NCI-H2029 (cell line): ENCODE measurements around the gene KCNK7.
"Not testable (repeated sequence)": the region's sequence is repeated elsewhere in the genome, so short reads cannot be mapped to it uniquely, and the experiment has no call there.

ENCODE experiments used
- DNase-seq: peaks from one replicate; lab custom pipeline; 2025; lab: John Stamatoyannopoulos, UW

The KCNK7 gene, protein sequence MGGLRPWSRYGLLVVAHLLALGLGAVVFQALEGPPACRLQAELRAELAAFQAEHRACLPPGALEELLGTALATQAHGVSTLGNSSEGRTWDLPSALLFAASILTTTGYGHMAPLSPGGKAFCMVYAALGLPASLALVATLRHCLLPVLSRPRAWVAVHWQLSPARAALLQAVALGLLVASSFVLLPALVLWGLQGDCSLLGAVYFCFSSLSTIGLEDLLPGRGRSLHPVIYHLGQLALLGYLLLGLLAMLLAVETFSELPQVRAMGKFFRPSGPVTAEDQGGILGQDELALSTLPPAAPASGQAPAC

DNA sequence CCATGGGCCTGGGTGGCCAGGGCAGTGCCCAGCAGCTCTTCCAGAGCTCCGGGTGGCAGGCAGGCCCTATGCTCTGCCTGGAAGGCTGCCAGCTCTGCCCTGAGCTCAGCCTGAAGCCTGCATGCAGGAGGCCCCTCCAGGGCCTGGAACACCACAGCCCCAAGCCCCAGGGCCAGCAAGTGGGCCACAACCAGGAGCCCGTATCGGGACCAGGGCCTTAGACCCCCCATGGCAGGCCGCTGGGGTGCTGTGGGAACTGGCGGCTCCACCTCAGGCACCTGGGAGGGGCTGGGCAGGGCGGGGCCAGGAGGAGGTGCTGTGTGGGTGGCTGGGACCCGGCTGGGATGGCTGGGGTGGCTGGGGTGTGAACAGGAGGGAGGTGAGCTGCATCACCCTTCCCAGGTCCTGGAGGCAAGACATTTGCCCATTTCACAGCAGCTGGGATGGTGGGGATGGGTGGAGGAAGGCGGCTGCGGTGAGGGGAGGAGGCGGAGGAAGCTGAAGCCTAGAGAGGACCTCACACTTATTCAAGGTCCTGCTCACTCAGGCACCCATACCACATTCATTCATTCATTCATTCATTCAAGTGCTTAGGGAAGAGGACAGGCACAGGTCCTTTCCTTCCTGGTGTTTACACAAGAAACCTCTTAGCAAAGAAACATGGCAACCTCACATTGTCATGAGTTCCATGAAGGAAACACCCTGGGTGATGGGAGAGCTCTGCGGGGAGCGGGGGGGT, at the start of gene KCNK7:
Gene KCNK7, minus strand, starts transcription at position 258 of the 739 bp plus-strand sequence. Its CDS starts 28 bp downstream, at position 230.
- peak; percentile 17 for DNase-seq

DNA sequence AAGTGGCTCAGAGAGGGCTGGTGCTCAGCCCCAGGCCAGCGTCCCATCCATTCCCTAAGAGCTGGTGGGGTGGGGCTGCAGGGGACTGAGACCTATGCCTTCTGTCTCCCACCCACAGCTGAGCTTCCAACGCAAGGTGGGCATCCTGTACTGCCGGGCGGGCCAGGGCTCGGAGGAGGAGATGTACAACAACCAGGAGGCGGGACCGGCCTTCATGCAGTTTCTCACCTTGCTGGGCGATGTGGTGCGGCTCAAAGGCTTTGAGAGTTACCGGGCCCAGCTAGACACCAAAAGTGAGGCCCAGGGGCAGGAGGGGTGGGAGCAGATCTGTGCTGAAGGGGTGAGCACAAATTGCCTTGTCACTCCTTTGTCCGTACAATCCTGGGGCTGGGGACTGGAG, 49.2 kb upstream of the KCNK7 start:
- no peak for DNase-seq

DNA sequence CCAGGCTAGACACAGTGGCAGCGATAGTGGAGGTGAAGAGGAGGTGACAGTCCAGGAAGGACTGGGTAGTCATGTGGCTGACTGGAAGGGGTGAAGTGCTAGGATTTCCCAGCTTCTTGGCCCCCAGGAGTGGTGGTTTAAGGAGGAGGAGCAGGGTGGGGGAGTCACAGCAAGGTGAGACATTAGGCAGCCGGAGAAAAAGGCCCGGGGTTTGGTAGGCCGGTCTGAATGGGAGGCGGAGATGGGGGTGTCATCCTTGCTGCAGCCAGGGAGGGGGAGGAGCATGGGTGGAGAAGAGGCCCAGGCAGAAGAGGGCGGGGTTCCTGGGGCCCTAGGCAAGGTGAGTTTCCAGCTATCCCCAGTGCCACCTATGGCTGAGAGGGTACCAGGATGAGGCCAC, 48.4 kb upstream of the KCNK7 start:
- DNase-seq, result no peak

DNA sequence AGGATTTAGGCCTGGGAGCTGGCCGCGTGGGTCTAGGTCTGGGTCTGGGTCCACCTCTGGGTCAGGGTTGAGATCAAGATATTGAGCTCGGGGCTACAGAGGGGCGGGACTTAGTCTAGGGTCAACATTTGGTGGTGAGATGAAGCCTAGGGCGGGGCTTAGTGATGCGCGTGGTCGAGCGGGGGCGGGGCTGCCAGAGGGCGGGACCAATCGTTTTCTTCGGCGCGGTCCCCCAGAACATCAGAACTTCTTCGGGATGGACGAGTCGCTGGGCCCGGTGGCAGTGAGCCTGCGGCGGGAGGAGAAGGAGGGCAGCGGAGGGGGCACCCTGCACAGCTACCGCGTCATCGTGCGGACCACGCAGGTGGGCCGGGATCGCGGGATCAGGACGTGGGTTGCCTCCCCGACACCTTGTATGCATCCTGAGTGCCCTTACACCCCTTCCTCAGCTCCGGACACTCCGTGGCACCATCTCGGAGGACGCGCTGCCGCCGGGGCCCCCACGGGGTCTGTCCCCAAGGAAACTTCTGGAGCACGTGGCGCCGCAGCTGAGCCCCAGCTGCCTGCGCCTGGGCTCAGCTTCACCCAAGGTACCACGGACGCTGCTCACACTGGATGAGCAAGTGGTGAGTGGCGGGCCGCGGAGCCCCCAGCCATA, 46.5 kb upstream of the KCNK7 start:
- no peak for DNase-seq

DNA sequence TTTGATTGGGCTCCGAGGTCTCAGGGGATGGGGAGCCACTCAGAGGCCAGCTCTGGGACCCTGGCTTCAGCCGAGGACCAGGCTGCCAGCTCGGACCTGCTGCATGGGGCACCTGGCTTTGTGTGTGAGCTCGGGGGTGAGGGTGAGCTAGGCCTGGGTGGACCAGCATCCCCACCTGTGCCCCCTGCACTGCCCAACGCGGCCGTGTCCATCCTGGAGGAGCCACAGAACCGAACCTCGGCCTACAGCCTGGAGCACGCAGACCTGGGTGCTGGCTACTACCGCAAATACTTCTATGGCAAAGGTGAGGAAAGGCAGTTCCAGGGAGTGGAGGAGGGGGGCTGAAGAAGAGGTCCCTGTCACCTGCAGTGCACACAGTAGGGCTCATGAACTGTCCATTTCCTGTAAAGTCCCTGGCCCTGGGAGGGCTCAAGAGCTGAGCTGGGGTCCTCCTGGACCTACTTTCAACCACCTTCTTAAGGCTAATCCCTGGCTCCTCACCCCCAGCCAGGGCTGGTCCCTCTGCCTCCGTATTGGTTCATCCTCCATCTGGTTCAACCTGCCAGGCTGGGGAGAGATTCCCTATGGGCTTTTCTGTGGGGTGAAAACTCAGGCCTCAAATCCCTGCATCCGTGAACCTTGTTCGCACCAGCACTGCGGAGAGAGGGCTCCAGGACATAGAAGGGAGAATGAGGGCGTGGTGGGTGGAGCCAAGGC, 45.9 kb upstream of the KCNK7 start:
- no peak for DNase-seq

DNA sequence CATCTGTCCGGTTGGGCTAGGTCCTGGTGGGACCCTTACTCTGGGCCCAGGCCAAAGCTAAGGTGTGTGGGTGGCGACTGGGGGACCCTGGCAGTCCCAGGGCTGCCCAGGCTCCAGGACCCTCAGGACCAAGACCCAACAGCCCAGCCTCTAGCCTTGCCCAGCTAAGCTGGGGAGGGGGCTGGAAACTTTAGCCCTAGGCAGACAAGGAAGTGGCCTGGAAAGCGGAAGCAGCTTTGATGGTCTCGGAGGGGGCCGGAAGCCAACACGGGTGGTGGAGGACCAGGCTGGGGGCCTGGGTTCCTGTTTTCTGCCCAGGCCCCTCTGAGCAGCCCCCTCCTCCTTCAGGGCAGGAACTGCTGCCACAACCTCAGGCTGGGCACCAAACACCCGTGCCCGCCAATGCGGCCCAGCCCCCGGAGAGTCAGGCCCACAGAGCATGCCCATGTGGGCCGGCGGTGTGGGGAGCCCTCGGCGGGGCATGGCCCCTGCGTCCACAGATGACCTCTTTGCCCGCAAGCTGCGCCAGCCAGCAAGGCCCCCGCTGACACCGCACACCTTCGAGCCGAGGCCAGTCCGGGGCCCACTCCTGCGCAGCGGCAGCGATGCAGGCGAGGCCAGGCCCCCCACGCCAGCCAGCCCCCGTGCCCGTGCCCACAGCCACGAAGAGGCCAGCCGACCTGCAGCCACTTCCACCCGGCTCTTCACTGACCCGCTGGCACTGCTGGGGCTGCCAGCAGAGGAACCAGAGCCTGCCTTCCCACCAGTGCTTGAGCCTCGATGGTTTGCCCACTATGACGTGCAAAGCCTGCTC, 45.1 kb upstream of the KCNK7 start:
- DNase-seq, result no peak

DNA sequence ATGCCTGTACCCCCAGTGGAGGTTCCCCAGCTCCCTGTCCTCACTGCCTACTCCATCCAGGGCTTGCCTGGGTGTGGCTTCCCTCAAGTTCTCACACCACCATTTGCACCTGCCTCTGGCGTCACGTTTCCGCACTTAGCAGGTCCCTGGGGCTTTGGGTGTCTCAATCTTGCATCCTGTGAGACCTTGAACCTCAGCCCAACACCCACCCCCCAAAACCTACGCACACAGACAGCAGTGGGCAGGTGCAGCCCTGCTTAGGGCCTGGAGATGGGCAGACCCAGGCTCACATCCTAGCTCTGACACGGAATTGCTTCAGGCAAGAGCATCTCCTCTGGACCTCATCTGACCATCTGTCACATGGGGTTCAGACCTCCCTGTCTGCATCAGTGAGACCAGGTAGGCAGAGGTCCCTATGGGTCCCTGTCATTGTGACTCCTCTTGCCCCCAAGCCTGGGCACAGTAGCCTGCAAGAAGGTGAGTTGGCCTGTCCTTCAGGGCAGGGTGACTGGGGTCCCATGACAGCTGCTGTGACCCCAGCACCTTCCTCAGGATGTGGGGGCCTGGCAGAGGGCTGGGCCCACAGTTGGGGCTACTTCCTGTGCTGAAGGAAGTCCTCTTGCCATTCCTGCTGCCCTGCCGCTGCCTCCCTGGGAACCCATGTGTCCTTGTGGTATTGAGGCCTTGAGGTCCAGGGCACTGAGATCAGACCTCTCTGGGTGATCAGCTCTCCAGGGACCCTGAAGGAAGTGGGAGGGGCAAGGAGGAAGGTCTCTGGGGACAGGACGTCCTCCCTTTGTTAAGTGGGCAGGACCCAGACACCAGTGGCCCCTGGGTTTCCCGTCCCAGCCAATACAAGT, 44.3 kb upstream of the KCNK7 start:
- DNase-seq, result no peak

DNA sequence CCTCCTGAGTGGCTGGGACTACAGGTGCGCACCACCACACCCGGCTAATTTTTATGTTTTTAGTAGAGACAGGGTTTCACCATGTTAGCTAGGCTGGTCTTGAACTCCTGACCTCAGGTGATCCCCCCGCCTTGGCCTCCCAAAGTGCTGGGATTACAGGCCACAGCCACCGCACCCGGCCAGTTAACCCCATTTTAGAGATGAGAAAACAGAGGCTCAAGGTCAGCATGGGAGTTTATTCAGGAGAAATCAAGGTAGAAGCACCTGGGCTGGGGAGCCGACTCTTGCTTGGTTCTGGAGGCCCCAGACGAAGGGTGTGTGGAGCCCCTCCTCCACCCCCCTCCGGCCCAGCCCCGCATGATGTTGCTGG, 43.6 kb upstream of the KCNK7 start:
- not testable (repeated sequence) for DNase-seq

DNA sequence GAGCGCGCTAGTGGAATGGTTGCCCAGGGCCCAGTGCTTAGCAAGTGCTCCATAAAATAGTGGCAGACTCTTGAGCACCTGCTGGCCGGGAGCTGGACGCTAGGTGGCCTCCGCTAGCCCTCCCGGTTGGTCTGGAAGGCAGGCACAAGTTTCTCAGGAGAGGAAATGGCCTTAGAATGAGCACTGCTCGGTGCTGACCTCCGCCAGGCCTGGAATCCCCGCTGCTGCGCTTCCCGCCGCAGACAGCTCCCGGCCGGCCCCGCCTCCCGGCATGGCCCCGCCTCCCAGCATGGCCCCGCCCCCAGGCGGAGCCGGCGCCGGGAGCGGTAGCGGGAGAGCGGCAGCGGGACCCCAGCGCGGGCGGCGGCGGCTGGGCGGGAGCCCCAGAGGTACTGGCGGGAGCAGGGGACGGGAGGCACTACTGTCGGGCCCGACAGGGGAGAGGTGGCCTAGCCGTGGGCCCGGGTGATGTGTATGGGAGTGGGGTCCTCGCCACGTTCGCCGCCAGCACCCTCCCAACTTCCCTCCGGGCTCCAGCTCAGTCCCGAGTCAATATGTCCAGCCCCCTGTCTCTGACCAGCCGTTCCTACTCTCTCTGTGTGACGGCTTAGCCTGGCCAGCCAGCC, 42.3 kb upstream of the KCNK7 start, which contains the start of gene SIPA1:
Gene SIPA1, plus strand, starts transcription at position 308 of the 626 bp plus-strand sequence. CDS start 2,821 bp downstream, outside the sequence.
- peak; percentile 47 for DNase-seq

DNA sequence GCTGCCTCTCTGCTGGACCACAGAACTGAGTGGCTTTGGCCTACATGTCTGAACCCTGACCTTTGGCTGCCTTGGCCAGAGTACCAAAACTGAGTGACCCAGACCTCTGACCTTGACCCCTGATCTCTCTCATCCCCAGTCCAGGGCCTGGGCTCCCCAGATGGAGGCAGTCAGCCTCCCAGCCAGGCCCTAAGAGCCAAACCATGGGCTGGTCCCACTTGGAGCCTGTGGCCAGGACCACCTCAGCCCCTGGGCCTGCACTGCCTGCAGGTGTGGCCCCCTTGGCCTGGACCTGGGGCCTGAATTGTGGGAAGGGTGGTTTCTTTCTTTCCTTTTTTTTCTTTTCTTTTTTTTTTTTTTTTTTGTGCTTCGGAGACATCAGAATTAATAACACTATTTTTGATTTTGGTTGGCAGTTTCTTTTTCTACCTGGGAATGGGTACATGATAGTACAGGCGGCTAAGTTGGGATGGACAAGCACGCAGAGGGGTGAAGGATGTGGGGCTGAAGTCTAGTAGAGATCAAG, 41.5 kb upstream of the KCNK7 start:
- no peak for DNase-seq

DNA sequence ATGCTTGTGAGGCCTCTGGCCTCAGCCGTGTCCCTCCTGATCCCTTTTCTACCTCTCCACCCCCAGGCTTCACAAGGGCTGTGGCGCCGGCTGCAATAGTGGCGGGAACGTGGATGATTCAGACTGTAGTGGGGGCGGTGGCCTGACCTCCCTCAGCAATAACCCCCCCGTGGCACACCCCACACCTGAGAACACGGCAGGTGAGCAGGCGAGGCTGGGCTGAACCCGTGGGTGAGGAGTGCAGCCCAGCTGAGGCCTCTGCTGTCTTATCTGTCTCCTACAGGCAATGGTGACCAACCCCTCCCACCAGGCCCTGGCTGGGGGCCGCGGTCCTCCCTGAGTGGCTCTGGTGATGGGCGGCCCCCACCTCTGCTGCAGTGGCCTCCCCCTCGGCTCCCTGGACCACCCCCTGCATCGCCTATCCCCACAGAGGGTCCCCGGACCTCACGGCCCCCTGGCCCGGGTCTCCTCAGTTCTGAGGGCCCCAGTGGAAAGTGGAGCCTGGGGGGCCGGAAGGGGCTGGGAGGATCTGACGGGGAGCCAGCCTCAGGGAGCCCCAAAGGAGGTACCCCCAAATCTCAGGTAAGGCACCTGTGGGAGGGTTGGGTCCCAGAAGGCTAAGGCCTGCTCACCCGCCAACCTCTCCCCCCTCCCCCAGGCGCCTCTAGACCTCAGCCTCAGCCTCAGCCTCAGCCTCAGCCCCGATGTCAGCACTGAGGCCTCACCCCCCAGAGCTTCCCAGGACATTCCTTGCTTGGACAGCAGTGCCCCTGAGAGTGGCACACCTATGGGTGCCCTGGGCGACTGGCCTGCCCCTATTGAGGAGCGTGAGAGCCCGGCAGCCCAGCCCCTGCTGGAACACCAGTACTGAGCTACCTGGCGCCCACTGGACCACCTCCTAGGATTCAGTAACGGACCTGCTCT, 40.8 kb upstream of the KCNK7 start:
- no peak for DNase-seq

DNA sequence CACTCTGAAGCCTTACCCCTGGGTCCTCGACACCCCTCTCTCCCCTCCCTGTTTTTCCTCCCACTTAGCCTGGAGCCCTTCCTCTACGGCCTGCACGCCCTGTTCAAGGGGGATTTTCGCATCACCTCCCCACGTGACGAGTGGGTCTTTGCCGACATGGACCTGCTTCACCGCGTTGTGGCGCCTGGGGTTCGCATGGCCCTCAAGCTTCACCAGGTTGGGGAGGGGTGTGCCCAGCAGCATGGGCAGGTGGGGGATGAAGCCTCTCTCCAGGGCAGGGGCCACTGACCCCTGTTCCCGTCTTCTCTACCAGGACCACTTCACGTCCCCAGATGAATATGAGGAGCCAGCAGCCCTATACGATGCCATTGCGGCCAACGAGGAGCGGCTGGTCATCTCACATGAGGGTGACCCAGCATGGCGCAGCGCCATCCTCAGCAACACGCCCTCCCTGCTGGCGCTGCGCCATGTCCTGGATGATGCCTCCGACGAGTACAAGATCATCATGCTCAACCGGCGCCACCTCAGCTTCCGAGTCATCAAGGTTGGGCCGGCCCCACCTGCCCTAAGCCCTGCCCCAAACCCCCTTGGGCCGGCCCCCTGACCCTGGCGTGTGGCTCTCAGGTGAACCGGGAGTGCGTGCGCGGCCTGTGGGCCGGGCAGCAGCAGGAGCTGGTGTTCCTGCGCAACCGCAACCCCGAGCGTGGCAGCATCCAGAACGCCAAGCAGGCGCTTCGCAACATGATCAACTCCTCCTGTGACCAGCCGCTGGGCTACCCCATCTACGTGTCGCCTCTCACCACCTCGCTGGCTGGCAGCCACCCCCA, 39.5 kb upstream of the KCNK7 start:
- DNase-seq, result no peak

DNA sequence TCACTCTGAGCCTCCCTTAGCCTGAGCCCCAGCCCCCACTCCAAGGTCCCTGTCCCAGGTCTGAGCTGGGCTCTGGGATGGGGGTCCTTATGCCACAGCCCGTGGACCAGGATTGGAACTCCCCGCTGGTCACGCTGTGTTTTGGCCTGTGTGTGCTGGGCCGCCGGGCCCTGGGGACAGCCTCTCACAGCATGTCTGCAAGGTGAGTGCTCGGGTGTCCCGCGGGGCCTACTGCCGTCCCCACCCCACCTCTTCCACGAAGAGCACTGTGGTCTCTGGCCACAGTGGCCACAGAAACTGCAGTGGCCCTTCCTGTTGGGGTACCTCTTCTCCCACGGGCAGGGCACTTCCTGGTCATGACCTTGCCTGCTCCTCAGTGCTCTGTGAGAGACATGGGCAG, 38.8 kb upstream of the KCNK7 start:
- no peak for DNase-seq

DNA sequence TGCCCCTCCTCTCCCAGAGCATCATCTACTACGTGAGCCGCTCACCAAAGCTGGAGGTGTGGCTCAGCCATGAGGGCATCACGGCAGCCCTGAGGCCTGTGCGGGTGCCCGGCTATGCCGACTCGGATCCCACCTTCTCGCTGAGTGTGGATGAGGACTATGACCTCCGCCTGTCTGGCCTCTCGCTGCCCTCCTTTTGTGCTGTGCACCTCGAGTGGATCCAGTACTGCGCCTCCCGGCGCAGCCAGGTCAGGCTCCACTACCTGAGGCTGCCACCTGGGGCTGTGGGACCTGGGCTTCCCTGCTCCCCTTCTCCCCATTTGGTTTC, 38.5 kb upstream of the KCNK7 start:
- DNase-seq, result no peak

DNA sequence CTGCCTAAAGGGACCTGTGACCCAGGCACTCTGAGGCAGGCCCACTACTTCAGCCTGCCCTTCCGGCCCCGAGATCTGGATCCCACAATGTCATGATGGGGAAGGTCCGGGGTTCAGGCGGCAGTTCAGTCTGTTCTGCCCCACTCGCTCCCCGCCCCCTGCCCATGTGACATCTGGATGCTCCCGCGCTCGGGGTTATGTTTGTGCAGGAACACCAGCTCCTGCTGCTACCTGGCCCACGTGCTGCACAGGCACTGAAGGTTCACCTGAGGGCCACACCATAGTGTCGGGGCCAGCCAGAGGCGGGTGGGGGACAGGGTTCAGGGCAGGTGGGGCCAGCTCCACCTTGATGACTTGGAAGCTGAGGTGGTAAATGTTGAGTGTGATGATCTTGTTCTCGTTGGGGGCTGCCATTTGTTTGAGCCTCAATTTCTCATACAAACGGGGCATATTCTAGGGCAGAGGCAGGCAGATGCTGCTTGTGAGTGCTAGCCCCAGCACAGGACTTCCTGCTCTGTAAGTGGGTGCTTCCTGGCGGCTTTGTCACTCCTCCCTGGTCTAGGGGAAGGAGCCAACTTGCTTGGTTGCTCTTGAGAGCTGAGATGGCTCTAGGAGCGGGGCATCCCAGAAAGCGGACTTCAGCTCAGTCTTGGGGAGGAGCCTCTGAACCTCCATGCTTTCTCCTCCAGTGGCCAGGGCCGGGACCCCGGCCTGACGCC, 37.9 kb upstream of the KCNK7 start:
- DNase-seq, result no peak

DNA sequence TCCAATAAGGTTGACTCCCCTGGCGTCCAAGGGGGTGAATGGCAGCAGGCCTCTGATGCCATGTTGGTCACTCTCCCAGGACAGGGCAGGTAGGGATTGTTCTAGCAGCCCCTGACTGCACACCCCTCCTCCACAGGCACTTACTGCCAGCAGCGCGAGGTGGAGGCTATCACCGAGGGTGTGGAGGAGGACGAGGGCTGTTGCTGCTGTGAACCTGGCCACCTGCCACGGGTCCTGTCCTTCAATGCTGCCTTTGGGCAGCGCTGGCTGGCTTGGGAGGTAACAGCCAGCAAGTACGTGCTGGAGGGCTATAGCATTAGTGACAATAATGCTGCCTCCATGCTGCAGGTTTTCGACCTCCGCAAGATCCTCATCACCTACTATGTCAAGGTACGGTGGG, 34.6 kb upstream of the KCNK7 start:
- no peak for DNase-seq

DNA sequence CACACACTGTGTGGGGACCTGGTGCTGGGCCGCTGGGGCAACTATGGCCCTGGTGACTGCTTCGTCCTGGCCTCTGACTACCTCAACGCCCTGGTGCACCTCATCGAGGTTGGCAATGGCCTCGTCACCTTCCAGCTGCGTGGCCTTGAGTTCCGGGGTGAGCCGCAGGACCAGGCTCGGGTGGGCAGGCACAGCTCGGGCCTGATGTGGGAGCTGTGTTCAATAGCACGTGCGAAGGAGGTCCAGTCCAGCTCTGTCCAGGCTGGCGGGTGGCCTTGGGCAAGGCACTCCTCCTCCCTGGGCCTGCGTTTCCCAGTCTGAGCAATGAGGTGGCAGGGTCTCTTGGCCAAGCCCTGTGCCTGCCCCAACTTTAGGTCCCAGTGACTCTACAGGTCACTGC, 34.0 kb upstream of the KCNK7 start:
- DNase-seq, result no peak
